Activated naive CD4-positive, alpha-beta T cell treated with anti-CD3 and anti-CD28 coated beads, Interleukin-2, amount 50 U/mL, for 72 hours (primary cell): ENCODE results near the gene MICALL2. TPM values are rescaled to one million over a fixed set of nuclear protein-coding genes. Genes with fewer than 3 reads are reported as not detected.

ENCODE experiments used
- ATAC-seq, 2 donors: fragments of 150-1000 bp; cut with Tn5 transposase; 2 replicates each; pipeline ENCODE4 v1.10.0; 2021; ENCODE audit warnings: mild to moderate bottlenecking in 2 of 2, moderate library complexity in 2 of 2
- DNase-seq, 2 donors: peaks; one replicate each; pipeline ENCODE4 v3.0.0; 2021 to 2022; ENCODE audit warnings: low spot score in 2 of 2
- H3K27ac Mint-ChIP-seq, 2 donors: one replicate each; pipeline ENCODE4 v1.8.0; 2022; ENCODE audit warnings: mild to moderate bottlenecking in 2 of 2, mixed read lengths in 2 of 2
- H3K36me3 Mint-ChIP-seq, 2 donors: one replicate each; pipeline ENCODE4 v1.8.0; 2022; ENCODE audit warnings: mixed read lengths in 2 of 2
- H3K9me3 Mint-ChIP-seq, 2 donors: one replicate each; pipeline ENCODE4 v1.8.0; 2022; ENCODE audit warnings: mixed read lengths in 2 of 2
- total RNA-seq, 2 donors: library from RNA; stranded (reverse); gene quantifications; one replicate each; pipeline ENCODE4 v1.2.3, GENCODE V29; 2022

MICALL2 gene
- total RNA-seq, 2 donors from 2014 or later, result 1.4 to 9.1 TPM

DNA sequence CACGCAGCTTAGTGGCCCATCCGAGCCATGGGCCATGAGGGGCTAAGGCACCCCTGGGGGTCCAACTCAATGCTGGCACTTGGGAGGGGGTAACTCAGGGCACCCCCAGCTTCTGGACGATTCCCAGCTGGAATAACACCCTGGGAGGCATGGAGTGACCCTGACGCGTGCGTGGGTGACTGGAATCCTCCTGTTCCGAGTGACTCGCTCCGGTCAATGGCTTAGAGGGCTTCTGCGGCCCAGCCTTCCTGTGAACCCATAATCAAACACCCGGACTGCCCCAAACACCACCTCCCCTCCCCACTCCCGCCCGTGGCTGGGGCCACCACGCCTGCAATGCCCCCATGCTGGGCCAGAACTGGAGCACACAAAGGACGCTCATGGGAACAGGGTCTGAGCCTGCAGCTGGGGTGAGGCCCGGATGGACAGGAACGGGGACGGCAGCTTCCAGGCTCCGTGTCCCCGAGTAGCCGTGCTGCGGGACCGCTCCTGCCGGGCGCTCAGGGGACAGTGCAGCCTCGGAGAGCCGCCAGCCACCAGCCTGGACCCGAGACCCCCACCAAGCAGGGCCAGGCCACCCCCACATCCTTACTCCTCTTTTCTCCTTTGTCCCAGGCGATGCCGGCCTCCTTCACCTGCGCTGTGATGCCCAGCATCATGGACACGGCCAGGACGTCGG lies 36.4 kb upstream of the MICALL2 start:
- no peaks in the 10 kb centered on the region for H3K9me3 Mint-ChIP-seq
- DNase-seq (no peak), ATAC-seq (no peak)
- H3K36me3 Mint-ChIP-seq, result peaks cover 0 to 7% of the 10 kb centered on the region in 2 donors
- no peak overlapping the region for H3K27ac Mint-ChIP-seq

DNA sequence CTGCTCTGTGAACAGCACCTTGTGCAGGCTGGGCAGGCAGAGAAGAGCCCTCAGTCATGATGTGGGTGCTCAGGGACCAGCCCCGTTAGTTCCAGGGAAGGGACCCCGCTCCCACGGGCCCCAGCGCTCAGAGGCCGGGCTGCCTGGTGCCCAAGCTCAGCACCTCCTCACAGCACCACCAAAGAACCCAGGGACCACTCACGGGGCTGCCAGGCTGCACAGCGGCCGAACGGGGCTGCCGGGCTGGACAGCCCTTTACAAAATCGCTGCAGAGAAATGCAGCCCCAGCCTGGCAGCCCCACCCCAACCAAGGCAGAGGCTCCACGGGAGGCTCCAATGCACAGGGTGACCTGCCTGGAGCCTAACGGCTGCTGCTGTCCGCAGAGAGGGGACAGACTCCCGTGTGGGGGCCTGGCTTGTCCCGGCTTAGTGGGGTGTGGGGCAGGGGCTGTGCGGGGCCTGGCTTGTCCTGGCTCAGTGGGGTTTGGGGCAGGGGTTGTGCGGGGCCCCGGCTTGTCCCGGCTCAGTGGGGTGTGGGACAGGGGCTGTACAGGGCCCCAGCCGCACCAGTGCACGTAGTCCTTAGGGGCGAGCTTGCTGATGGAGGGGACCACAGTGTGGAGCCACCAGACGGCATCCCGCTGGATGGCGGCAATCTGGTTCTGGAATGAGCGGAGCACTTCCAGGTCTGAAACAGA lies 35.7 kb upstream of the MICALL2 start:
- Mint-ChIP-seq H3K36me3 (peaks cover 0 to 11% of the 10 kb centered on the region in 2 donors), H3K27ac (no peak overlapping the region), H3K9me3 (no peaks in the 10 kb centered on the region)
- ATAC-seq (no peak), DNase-seq (no peak)

DNA sequence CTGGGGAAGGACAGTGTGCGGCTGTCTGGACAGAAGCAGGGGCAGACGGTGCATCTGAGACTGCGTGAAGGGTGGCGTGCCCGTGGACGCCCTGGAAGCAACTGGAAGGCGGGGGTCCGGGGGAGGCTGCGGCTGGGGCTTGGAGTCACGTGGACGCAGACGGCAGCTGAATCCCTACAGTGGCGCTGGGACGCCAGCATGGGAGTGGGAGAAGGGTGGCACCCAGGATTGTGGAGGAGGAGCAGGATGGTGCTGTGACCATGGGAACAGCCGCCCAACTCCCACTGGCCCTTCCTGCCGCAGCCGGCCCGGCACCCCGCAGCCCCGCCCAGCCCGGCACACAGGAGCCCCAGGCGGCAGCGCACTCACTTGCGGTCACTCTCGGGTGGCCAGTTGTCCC lies 35.2 kb upstream of the MICALL2 start:
- ATAC-seq (no peak), DNase-seq (no peak)
- Mint-ChIP-seq H3K27ac (no peak overlapping the region), H3K36me3 (peaks cover 0 to 11% of the 10 kb centered on the region in 2 donors), H3K9me3 (no peaks in the 10 kb centered on the region)

DNA sequence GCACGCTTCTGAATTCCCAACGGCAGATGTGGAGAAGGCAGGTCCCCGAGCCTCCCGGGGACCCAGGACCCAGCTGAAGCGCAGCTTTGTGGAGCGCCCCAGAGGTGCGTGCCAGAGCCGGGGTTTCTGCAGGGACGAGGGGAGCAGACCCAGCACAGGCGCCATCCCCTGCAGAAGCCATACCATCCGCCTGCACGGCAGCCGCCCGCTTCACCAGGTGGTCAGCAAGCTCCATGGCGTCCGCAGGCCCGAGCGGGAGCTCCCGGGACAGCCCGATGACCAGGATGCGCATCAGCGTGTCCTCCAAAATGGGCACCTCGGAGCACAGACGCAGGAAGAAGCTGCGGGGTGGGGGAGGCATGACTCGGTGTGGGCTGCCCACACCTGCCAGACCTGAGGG lies 34.3 kb upstream of the MICALL2 start:
- Mint-ChIP-seq H3K27ac (no peak overlapping the region), H3K9me3 (no peaks in the 10 kb centered on the region), H3K36me3 (peaks cover 0 to 11% of the 10 kb centered on the region in 2 donors)
- DNase-seq (no peak), ATAC-seq (no peak)

DNA sequence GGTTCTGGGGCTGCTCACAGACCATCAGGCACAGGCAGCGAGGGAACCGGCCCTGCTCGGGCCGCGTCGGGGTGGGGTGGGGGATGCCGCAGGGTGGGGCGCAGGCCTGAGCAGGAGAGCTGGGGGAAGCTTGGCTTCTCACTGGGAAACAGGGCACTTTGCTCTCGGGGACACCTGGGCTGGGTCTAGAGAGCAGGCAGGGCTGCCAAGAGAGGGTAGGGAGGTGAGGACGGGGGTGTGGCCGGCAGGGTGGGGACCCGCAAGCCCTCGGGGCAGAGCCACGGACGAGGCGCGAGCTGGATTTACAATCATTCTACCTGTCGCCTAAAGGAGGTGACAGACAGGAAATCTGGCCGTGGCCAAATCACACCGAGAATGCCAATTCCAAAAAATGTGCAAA lies 33.9 kb upstream of the MICALL2 start:
- Mint-ChIP-seq H3K36me3 (peaks cover 0 to 11% of the 10 kb centered on the region in 2 donors), H3K27ac (no peak overlapping the region), H3K9me3 (no peaks in the 10 kb centered on the region)
- ATAC-seq, result no peak
- no peak for DNase-seq

DNA sequence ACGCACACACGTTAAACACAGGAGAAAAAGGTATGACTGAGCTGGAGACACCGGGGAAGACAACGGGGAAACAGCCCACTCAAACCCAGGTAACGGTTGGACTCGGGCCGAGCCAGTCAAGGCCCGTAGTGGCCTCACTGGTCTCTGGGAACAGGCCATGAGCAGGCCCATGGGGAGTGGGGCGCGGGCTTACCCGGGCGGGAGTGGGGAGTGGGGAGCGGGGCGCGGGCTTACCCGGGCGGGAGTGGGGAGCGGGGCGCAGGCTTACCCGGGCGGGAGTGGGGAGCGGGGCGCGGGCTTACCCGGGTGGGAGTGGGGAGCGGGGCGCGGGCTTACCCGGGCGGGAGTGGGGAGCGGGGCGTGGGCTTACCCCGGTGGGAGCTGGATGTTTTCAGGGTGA lies 33.4 kb upstream of the MICALL2 start:
- no peaks in the 10 kb centered on the region for H3K9me3 Mint-ChIP-seq
- ATAC-seq (no peak), DNase-seq (no peak)
- peak overlapping the region in 1 of 2 donors; percentile 19 for H3K27ac Mint-ChIP-seq
- peaks cover 0 to 11% of the 10 kb centered on the region in 2 donors for H3K36me3 Mint-ChIP-seq

DNA sequence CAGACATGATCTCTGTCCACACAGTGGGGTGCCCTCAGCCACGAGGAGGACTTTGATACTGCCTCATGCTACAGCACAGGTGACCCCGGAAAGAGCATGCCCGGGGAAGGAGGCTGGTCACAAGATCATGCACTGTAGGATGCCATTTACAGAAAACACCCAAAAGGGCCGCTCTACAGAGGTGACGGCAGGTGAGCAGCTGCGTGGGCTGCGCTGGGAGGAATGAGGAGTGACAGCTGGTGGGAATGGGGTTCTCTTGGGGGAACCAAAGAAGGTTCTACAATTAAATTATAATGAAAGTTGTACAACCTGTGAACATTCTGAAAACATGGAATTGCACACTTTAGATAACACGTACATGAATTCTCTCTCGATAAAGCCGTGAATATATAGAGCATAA lies 33.0 kb upstream of the MICALL2 start:
- H3K27ac Mint-ChIP-seq, result peak overlapping the region in 1 of 2 donors; percentile 19
- peaks cover 0 to 11% of the 10 kb centered on the region in 2 donors for H3K36me3 Mint-ChIP-seq
- H3K9me3 Mint-ChIP-seq, result no peaks in the 10 kb centered on the region
- ATAC-seq (no peak), DNase-seq (no peak)

DNA sequence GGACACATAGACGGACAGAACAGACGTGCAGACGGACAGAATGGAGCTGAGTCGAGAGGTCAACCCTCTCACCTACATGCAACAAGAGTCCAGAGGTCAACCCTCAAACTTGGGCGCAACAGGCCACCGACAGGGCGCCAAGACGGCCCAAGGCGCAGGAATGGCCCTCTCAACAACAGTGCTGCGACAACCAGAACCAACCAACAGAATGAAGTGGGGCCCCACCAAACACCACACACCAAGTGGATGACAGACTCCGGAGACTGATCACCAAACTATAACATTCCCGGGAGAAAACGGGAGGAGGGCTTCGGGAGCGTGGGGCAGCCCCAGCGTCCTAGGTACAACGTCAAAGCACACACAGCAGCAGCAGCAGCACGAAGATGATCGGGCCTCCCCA lies 31.6 kb upstream of the MICALL2 start:
- H3K36me3 Mint-ChIP-seq, result peaks cover 0 to 11% of the 10 kb centered on the region in 2 donors
- DNase-seq (no peak), ATAC-seq (no peak)
- no peak overlapping the region for H3K27ac Mint-ChIP-seq
- no peaks in the 10 kb centered on the region for H3K9me3 Mint-ChIP-seq

DNA sequence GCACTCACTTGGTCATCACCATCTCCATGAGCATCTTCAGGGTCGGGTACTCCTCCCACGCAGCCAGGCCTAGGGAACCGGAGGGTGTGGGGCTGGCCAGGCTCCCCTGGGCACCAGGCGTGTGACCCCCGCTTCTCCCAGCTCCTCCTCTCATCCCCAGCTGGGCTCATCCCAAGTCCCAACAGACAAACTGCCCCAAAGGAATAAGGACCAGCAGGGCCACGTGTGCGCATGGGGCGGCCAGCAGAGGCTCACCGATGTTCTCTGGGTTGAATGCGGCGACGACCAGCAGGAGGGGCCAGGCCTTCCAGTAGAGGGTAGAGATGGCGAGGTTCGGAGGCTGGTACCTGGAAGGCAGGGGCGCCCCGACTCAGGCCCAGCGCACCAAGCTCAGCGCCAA lies 30.1 kb upstream of the MICALL2 start:
- no peak for ATAC-seq
- Mint-ChIP-seq H3K27ac (no peak overlapping the region), H3K36me3 (peaks cover 0 to 11% of the 10 kb centered on the region in 2 donors), H3K9me3 (no peaks in the 10 kb centered on the region)
- no peak for DNase-seq

DNA sequence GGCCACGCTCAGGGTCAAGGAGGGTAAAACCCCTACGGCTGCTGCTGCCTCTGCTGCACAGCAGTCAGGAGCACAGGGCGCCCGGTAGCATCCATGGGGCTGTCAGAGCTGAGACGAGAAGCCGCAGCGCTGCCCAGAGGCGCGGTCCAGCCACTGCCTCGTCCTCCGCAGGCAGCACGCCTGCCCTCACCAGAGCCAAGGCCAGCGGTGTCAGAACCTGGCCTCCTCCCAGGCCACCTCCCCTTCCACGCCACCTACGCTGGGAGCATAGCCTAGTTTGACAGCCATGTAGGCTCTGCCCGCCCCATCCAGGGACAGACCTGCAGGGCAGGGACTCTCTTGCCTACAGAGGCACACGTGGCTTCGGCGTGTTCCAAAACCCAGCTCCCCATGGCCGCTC lies 28.7 kb upstream of the MICALL2 start:
- ATAC-seq (peak in 1 of 2 donors; percentile 6), DNase-seq (no peak)
- Mint-ChIP-seq H3K27ac (peak overlapping the region; percentile 22 to 25), H3K36me3 (peaks cover 0 to 11% of the 10 kb centered on the region in 2 donors), H3K9me3 (no peaks in the 10 kb centered on the region)

DNA sequence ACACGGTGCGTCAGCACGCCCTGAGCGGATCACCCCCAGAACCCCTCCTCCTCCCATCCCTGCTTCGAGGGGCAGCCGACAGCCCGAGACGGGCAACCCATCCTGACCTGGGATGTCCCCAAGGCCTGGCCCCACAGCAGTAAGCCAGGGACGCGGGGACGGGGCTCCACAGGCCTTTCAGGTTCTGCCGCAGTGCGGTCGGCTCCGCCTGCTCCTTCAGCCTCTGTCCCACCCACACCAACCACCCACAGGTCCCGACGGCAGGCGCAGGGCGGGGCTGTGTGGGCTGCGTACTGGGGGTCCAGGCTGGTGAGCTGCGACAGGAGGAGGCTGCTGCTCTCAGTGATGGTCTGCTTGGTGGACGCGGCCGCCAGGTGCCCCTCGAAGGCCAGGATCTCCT lies 28.2 kb upstream of the MICALL2 start:
- no peak for ATAC-seq
- DNase-seq, result no peak
- Mint-ChIP-seq H3K36me3 (peaks cover 0 to 10% of the 10 kb centered on the region in 2 donors), H3K27ac (no peak overlapping the region), H3K9me3 (no peaks in the 10 kb centered on the region)

DNA sequence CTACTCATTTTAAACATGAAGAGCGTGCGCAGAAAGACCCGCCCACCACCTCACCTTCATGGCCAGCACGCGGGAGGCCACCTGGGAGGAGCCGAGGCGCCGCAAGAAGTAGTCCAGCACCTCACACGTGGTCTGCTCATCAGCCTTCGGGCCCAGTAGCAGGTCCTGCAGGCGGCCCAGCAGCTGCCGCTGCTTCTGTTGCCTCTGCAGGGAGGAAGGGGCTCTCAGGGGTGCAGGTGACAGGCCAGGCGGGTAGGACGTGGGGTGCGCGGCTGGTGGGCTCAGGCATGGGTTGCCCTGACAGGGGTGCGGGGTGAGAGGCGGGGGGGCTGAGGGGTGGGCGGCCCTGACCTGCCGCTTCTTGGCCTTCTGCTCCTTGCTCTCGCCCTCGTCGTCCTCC lies 27.3 kb upstream of the MICALL2 start:
- Mint-ChIP-seq H3K36me3 (peaks cover 0 to 6% of the 10 kb centered on the region in 2 donors), H3K27ac (no peak overlapping the region), H3K9me3 (no peaks in the 10 kb centered on the region)
- DNase-seq, result no peak
- ATAC-seq, result no peak

DNA sequence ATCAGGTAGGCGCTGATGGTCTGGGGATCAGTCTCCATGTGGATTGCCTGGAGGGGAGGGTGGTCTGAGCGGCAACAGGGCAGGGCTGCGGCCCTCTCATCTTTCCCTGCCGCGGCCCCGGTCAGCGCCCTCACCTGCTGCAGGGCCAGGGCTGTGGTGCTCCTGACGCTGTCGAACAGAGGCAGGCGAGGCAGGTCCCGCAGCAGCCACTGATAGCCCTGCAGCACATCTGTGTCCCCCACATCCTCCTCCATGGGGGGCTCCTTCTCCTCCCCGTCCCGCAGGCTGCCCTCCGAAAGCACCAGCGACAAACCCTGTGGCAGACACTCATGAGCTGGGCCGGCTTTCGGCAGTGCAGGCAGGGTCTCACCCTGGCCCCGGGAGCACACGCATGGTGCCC lies 25.9 kb upstream of the MICALL2 start:
- DNase-seq (no peak), ATAC-seq (no peak)
- Mint-ChIP-seq H3K36me3 (no peaks in the 10 kb centered on the region), H3K27ac (no peak overlapping the region), H3K9me3 (no peaks in the 10 kb centered on the region)

DNA sequence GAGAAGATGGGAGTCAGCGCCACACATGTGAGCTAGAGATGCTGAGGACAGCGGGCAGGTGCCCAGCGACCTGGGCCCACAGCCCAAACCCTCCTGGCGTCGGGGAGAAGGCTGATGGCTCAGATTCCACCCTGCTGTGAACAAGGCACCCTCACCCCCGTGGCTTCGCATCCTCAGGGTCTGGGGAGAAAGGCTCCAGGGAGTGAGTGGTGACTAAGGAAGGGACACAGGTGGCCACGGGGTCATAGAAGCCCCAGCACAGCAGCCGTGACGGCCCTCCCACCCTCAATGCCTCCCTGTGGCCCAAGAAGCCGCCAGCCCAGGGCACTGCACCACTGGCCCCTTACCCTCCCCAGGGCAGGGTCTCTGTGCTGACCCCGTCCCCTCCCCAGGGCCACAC lies 25.3 kb upstream of the MICALL2 start:
- Mint-ChIP-seq H3K36me3 (no peaks in the 10 kb centered on the region), H3K27ac (no peak overlapping the region), H3K9me3 (no peaks in the 10 kb centered on the region)
- no peak for DNase-seq
- ATAC-seq, result no peak

DNA sequence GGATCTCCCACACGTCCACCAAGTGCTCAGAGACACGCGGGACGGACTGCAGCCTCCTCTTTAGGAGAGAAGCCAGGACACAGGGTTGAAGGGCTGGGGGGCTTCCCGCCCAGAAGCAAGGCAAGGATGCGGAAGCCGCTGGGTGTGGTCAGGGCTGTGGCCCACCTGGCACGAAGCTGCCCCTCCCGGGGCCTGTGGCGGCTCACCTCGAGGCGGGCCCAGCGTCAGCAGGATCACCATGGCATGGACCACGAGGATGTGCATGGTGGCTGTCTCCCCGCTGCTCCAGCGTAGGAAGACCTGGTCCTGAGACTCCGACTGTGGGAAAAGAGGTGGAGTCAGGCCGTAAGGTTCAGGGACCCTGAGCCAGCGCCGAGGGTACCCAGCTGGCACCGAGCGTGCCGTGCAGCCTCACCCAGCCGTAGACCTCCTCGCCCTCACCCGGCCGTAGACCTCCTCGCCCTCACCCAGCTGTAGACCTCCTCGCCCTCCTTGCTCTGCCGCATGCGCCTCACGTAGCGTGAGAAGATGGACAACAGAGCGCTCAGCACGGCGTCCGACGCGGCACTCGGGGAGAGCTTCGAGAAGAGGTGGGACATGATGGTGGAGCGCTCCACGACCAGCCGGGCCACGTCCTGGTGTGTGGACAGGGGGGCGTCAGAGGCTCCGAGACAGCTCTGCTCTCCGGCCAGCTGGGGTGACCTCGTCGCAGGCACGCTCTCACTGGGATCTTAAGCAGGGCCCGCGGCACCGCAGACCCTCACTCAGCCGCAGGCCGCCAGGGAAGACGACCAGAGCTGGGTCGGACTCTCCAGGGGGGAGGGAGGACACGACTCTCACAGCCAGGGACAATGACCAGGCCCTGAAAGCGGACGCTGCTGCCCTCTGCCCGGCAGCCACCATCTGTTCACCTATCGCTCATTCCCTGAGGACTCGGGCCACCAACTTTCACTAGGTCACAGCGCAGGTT lies 24.6 kb upstream of the MICALL2 start:
- ATAC-seq (no peak), DNase-seq (no peak)
- H3K9me3 Mint-ChIP-seq, result no peaks in the 10 kb centered on the region
- no peak overlapping the region for H3K27ac Mint-ChIP-seq
- no peaks in the 10 kb centered on the region for H3K36me3 Mint-ChIP-seq

DNA sequence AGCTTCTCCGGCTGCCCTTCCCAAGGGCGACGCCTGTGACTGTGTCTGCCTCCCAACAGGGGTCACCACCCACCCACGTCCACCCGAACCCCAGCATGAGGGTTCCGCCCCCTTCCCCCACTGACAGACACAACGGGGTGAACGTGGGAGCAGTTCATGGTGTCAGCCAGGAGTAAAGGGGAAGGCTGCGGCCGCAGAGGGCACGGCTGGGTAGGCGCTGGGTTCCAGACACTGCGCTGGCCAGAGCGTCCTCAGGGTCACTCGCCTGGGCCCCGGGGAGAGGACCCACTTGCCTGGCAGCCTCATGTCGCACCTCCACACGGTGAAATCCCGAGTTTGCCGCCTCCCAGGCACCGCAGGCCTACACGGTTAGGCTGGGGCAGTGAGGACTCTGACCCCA lies 23.8 kb upstream of the MICALL2 start:
- DNase-seq (no peak), ATAC-seq (no peak)
- Mint-ChIP-seq H3K36me3 (no peaks in the 10 kb centered on the region), H3K9me3 (no peaks in the 10 kb centered on the region), H3K27ac (no peak overlapping the region)

DNA sequence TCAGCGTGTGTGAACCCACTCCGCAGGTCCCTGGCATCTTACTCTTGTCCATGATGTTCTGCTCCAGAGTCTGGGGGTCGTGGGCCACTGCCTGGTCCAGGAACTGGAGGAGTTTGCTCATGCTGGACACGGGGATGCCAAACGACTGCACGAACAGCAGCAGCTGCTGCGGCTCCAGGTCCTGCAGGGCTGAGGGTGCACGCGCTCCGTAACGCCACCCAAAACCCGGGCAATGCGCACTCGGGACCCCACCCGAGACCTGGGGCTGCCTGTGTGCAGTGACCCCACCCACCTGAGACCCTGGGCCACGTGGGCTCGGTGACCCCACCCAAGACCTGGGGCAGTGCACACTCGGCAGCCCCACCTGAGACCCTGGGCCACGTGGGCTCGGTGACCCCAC lies 22.0 kb upstream of the MICALL2 start:
- ATAC-seq, result no peak
- H3K27ac Mint-ChIP-seq, result no peak overlapping the region
- no peaks in the 10 kb centered on the region for H3K36me3 Mint-ChIP-seq
- no peak for DNase-seq
- H3K9me3 Mint-ChIP-seq, result no peaks in the 10 kb centered on the region
